ENCODE measurements around the gene RASA4B. TPM values are rescaled to one million over a fixed set of nuclear protein-coding genes. Genes with fewer than 3 reads are reported as not detected.

Gene RASA4B
- total and polyA plus RNA-seq, 9 of the 15 experiments (the other 6 are each of a cell fraction or from before 2014, with no cell fraction given): 0.01 to 2.9 (median 1.5) TPM; not detected in 1

DNA sequence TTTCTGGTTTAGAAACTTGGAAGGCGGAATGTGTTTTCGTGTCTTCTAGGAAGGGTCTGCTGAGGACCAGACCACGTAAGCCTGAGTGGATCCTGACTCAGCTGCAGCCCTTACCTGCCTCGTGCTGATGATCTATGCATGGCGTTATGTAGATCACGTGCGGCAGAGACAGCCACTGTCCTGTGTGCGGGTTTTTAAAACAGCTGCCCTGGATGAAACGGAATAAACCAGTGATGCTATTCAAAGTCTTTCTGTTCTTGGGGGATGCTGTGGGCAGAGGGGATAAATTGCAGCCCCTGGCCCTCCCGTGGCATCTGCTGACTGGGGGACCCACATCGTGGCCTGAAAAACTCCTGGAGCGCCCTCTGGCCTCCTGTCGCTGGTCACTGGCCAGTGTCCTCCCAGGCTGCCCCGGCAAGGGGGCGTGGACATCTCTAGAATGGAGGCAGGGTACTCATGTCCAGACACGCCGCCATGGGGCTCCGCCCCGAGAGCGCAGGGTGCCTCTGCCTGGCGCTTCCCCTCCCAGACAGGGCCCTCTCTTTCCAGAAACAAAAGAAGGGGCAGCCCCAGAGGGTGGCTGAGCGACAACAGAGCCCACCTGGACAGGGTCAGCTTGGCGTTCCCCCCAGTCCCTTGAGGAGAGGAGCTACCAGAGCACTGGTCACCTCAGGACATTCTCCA is 66.1 kb downstream of the RASA4B start (continued):
- TF ChIP-seq, protein P1, sequence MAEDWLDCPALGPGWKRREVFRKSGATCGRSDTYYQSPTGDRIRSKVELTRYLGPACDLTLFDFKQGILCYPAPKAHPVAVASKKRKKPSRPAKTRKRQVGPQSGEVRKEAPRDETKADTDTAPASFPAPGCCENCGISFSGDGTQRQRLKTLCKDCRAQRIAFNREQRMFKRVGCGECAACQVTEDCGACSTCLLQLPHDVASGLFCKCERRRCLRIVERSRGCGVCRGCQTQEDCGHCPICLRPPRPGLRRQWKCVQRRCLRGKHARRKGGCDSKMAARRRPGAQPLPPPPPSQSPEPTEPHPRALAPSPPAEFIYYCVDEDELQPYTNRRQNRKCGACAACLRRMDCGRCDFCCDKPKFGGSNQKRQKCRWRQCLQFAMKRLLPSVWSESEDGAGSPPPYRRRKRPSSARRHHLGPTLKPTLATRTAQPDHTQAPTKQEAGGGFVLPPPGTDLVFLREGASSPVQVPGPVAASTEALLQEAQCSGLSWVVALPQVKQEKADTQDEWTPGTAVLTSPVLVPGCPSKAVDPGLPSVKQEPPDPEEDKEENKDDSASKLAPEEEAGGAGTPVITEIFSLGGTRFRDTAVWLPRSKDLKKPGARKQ (CRISPR knock-in tag; IDR thresholded peaks at IDR 0.05): 0 out of 2 replicates have a peak, but pooled peaks have one; percentile 44
- no peak for TF ChIP-seq ZBTB43 (CRISPR knock-in tag; IDR thresholded peaks at IDR 0.05)
- peak in 2 of 3 experiments; percentile 34 to 69 for TF ChIP-seq YY1 (IDR thresholded peaks at IDR 0.05; ENCODE audit: borderline replicate concordance in 1 of 3, control insufficient read depth in 1 of 3, extremely low read depth in 1 of 3, insufficient read depth in 3 of 3, insufficient read length in 1 of 3, insufficient replicate concordance in 2 of 3, low read depth in 1 of 3, low read length in 2 of 3)
- TF ChIP-seq NRF1 (conservative IDR thresholded peaks at IDR 0.05 in 1 of 2, IDR thresholded peaks at IDR 0.05 in 1 of 2): peak; percentile 28 to 48; a peak in 2 of 4 replicates
- TF ChIP-seq RAD51 (IDR thresholded peaks at IDR 0.05; ENCODE audit: borderline replicate concordance, low read depth): peak; percentile 61; the same call in 1 of the 2 replicates
- TF ChIP-seq TFAM (CRISPR knock-in tag; conservative IDR thresholded peaks at IDR 0.05): no peak
- TF ChIP-seq PHB (CRISPR knock-in tag; IDR thresholded peaks at IDR 0.05): no peak
- TF ChIP-seq USF2 (CRISPR knock-in tag; IDR thresholded peaks at IDR 0.05): peak; percentile 66
- no peak for TF ChIP-seq ZNF75A (CRISPR knock-in tag; IDR thresholded peaks at IDR 0.05)
- TF ChIP-seq NFIC (IDR thresholded peaks at IDR 0.05): no peak
- peak; percentile 17; the same call in 1 of the 2 replicates for TF ChIP-seq JUND (IDR thresholded peaks at IDR 0.05; ENCODE audit: borderline replicate concordance, low read depth, low read length)
- peak; percentile 9; the same call in 1 of the 3 replicates for TF ChIP-seq JUND (tag; IDR thresholded peaks at IDR 0.05; ENCODE audit: borderline replicate concordance, low read depth, low read length)
- TF ChIP-seq PURB (CRISPR knock-in tag; IDR thresholded peaks at IDR 0.05; ENCODE audit: low read depth): no peak
- 0 out of 2 replicates have a peak, but pooled peaks have one; percentile 39 for TF ChIP-seq MYNN (IDR thresholded peaks at IDR 0.05)
- TF ChIP-seq MYNN (CRISPR knock-in tag; IDR thresholded peaks at IDR 0.05): no peak
- no peak for TF ChIP-seq ZNF121 (CRISPR knock-in tag; conservative IDR thresholded peaks at IDR 0.05)
- no peak for TF ChIP-seq MEF2D (tag; conservative IDR thresholded peaks at IDR 0.05; ENCODE audit: low read depth)
- TF ChIP-seq ZNF197 (CRISPR knock-in tag; IDR thresholded peaks at IDR 0.05; ENCODE audit: low read depth): no peak
- no peak for TF ChIP-seq ESRRB (CRISPR knock-in tag; IDR thresholded peaks at IDR 0.05; ENCODE audit: borderline replicate concordance)
- TF ChIP-seq ZNF134 (CRISPR knock-in tag; conservative IDR thresholded peaks at IDR 0.05): no peak
- no peak for TF ChIP-seq ZNF133 (CRISPR knock-in tag; IDR thresholded peaks at IDR 0.05)
- no peak for TF ChIP-seq HDAC8 (tag; IDR thresholded peaks at IDR 0.05)
- peak; percentile 70 for TF ChIP-seq L3MBTL2 (IDR thresholded peaks at IDR 0.05)
- TF ChIP-seq, protein P2, sequence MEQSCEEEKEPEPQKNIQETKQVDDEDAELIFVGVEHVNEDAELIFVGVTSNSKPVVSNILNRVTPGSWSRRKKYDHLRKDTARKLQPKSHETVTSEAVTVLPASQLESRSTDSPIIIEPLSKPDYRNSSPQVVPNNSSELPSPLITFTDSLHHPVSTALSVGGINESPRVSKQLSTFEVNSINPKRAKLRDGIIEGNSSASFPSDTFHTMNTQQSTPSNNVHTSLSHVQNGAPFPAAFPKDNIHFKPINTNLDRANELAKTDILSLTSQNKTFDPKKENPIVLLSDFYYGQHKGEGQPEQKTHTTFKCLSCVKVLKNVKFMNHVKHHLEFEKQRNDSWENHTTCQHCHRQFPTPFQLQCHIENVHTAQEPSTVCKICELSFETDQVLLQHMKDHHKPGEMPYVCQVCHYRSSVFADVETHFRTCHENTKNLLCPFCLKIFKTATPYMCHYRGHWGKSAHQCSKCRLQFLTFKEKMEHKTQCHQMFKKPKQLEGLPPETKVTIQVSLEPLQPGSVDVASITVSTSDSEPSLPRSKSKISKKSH (CRISPR knock-in tag; IDR thresholded peaks at IDR 0.05): no peak
